ENCODE data around the gene SLAMF6.

SLAMF6 gene

GRCh38 chr1:160549665-160550006 lies 26.6 kb upstream of the SLAMF6 start:
- peaks cover 3% of the 10 kb centered on the region; the same call in 1 of the 2 replicates for H3K36me3 ChIP-seq (ENCODE audit: low read length)
- no peaks in the 10 kb centered on the region for H3K9me2 ChIP-seq (replicated peaks; ENCODE audit: insufficient read depth, low read length)
- no peaks in the 10 kb centered on the region for H4K20me1 ChIP-seq (ENCODE audit: low read depth, low read length)
- no peaks in the 10 kb centered on the region for H3K27me3 ChIP-seq (ENCODE audit: low read length)
- TF ChIP-seq CTCF (IDR thresholded peaks at IDR 0.05; ENCODE audit: insufficient read depth, low read length, poor library complexity, severe bottlenecking) (no peak), EZH2phosphoT487 (conservative IDR thresholded peaks at IDR 0.05; ENCODE audit: low read length) (no peak)
- no peak overlapping the region for H3K4me3 ChIP-seq (ENCODE audit: insufficient read depth, low read length, poor library complexity, severe bottlenecking)
- no peaks in the 10 kb centered on the region for H3K79me2 ChIP-seq (ENCODE audit: insufficient read depth, low read length)
- H3K4me2 ChIP-seq (ENCODE audit: low read depth, low read length, poor library complexity, severe bottlenecking), result peak overlapping the region; percentile 14
- H3K9me3 ChIP-seq (ENCODE audit: insufficient read depth, low read length), result no peaks in the 10 kb centered on the region
- peak overlapping the region; percentile 32; the same call in 1 of the 2 replicates for H3K27ac ChIP-seq (ENCODE audit: low read depth, low read length)
- H3F3A ChIP-seq (ENCODE audit: insufficient read depth), result no peaks in the 10 kb centered on the region
- no peak overlapping the region for H3K9ac ChIP-seq (ENCODE audit: low read length)
- no peak overlapping the region for H2AFZ ChIP-seq (ENCODE audit: low read depth, low read length, severe bottlenecking)

- H3K9me2 ChIP-seq (replicated peaks; ENCODE audit: insufficient read depth, low read length), result no peaks in the 10 kb centered on the region
- H2AFZ ChIP-seq (ENCODE audit: low read depth, low read length, severe bottlenecking), result no peak overlapping the region
- H3K27ac ChIP-seq (ENCODE audit: low read depth, low read length), result peak overlapping the region; percentile 52
- peaks cover 3% of the 10 kb centered on the region; the same call in 1 of the 2 replicates for H3K36me3 ChIP-seq (ENCODE audit: low read length)
- H3K9me3 ChIP-seq (ENCODE audit: insufficient read depth, low read length), result no peaks in the 10 kb centered on the region
- TF ChIP-seq CTCF (IDR thresholded peaks at IDR 0.05; ENCODE audit: insufficient read depth, low read length, poor library complexity, severe bottlenecking), result no peak
- TF ChIP-seq EZH2phosphoT487 (conservative IDR thresholded peaks at IDR 0.05; ENCODE audit: low read length), result no peak
- H3K79me2 ChIP-seq (ENCODE audit: insufficient read depth, low read length), result no peaks in the 10 kb centered on the region
- peak overlapping the region; percentile 20; the same call in 1 of the 2 replicates for H3K9ac ChIP-seq (ENCODE audit: low read length)
- no peaks in the 10 kb centered on the region for H3F3A ChIP-seq (ENCODE audit: insufficient read depth)
- H3K4me2 ChIP-seq (ENCODE audit: low read depth, low read length, poor library complexity, severe bottlenecking), result peak overlapping the region; percentile 25
- H3K4me3 ChIP-seq (ENCODE audit: insufficient read depth, low read length, poor library complexity, severe bottlenecking), result no peak overlapping the region
- no peaks in the 10 kb centered on the region for H4K20me1 ChIP-seq (ENCODE audit: low read depth, low read length)
- H3K27me3 ChIP-seq (ENCODE audit: low read length), result no peaks in the 10 kb centered on the region
These were observed 26.1 kb upstream of the SLAMF6 start for GRCh38 chr1:160548960-160549664.

- H3K9me2 ChIP-seq (replicated peaks; ENCODE audit: insufficient read depth, low read length), result no peaks in the 10 kb centered on the region
- H3F3A ChIP-seq (ENCODE audit: insufficient read depth), result no peaks in the 10 kb centered on the region
- H3K79me2 ChIP-seq (ENCODE audit: insufficient read depth, low read length), result no peaks in the 10 kb centered on the region
- no peaks in the 10 kb centered on the region for H4K20me1 ChIP-seq (ENCODE audit: low read depth, low read length)
- H3K27ac ChIP-seq (ENCODE audit: low read depth, low read length), result no peak overlapping the region
- H3K27me3 ChIP-seq (ENCODE audit: low read length), result no peaks in the 10 kb centered on the region
- H3K36me3 ChIP-seq (ENCODE audit: low read length), result peaks cover 3% of the 10 kb centered on the region; the same call in 1 of the 2 replicates
- no peak overlapping the region for H3K4me2 ChIP-seq (ENCODE audit: low read depth, low read length, poor library complexity, severe bottlenecking)
- H2AFZ ChIP-seq (ENCODE audit: low read depth, low read length, severe bottlenecking), result no peak overlapping the region
- no peak for TF ChIP-seq CTCF (IDR thresholded peaks at IDR 0.05; ENCODE audit: insufficient read depth, low read length, poor library complexity, severe bottlenecking)
- TF ChIP-seq EZH2phosphoT487 (conservative IDR thresholded peaks at IDR 0.05; ENCODE audit: low read length), result no peak
- no peak overlapping the region for H3K9ac ChIP-seq (ENCODE audit: low read length)
- H3K9me3 ChIP-seq (ENCODE audit: insufficient read depth, low read length), result no peaks in the 10 kb centered on the region
- H3K4me3 ChIP-seq (ENCODE audit: insufficient read depth, low read length, poor library complexity, severe bottlenecking), result no peak overlapping the region
These were observed 25.1 kb upstream of the SLAMF6 start for GRCh38 chr1:160548183-160548582.
